HepG2 (cell line): ENCODE measurements around the gene ZNF20. TPM values are rescaled to one million over a fixed set of nuclear protein-coding genes. Genes with fewer than 3 reads are reported as not detected.

Experiments used
- ASH2L ChIP-seq: fragments of 300-600, 200-600 bp; sonication (generic); IDR thresholded peaks from 2 replicates; pipeline ENCODE4 v1.7.0; 2017; ENCODE audit warnings: low read depth, mild to moderate bottlenecking, moderate library complexity, mixed read lengths, low read length; ENCODE audit not compliant: insufficient read length
- CREM ChIP-seq, 2 experiments: sonication (generic) in 1 of 2; formaldehyde crosslinking in 1 of 2; IDR thresholded peaks; 2 replicates each; pipeline versions ENCODE4 v1.4.0 to v1.6.1; 2016 to 2020; ENCODE audit warnings: antibody characterized with exemption in 1 of 2, mild to moderate bottlenecking in 1 of 2, missing genetic modification reagents in 1 of 2
- HNRNPLL ChIP-seq: fragments of 200-400 bp; formaldehyde crosslinking; IDR thresholded peaks from 2 replicates; pipeline ENCODE4 v1.6.1; 2017; ENCODE audit warnings: mild to moderate bottlenecking, low read depth, low read length; ENCODE audit not compliant: poor library complexity, severe bottlenecking
- NR2F6 ChIP-seq, 2 experiments: IDR thresholded peaks; 2 replicates each; pipeline ENCODE4 v1.6.1; 2016; ENCODE audit warnings: antibody characterized with exemption in 1 of 2, mild to moderate bottlenecking in 1 of 2
- PHB2 ChIP-seq: fragments of 450-650 bp; IDR thresholded peaks from 2 replicates; pipeline ENCODE4 v1.6.1; 2018; ENCODE audit not compliant: partially characterized antibody
- PHF21A ChIP-seq: sonication (generic); formaldehyde crosslinking; IDR thresholded peaks from 2 replicates; pipeline ENCODE4 v1.5.0; 2020; ENCODE audit warnings: mild to moderate bottlenecking, missing genetic modification reagents
- SP4 ChIP-seq: sonication (generic); formaldehyde crosslinking; IDR thresholded peaks from 2 replicates; pipeline ENCODE4 v1.8.1; 2023; ENCODE audit warnings: mild to moderate bottlenecking, missing genetic modification reagents
- SPEN ChIP-seq: sonication (generic); formaldehyde crosslinking; IDR thresholded peaks from 2 replicates; pipeline ENCODE4 v1.5.1; 2020; ENCODE audit warnings: low read depth, mild to moderate bottlenecking, missing genetic modification reagents
- TOPORS ChIP-seq: sonication (generic); formaldehyde crosslinking; IDR thresholded peaks from 2 replicates; pipeline ENCODE4 v1.8.0; 2023; ENCODE audit warnings: mild to moderate bottlenecking, missing genetic modification reagents
- TSC22D2 ChIP-seq: sonication (generic); formaldehyde crosslinking; IDR thresholded peaks from 2 replicates; pipeline ENCODE4 v1.5.1; 2020; ENCODE audit warnings: missing genetic modification reagents, mild to moderate bottlenecking, borderline replicate concordance
- ZNF101 ChIP-seq: sonication (generic); formaldehyde crosslinking; IDR thresholded peaks from 2 replicates; pipeline ENCODE4 v1.4.0; 2020; ENCODE audit warnings: mild to moderate bottlenecking, low read depth, missing genetic modification reagents, borderline replicate concordance
- ZNF331 ChIP-seq: sonication (generic); formaldehyde crosslinking; IDR thresholded peaks from 2 replicates; pipeline ENCODE4 v1.4.0; 2020; ENCODE audit warnings: missing genetic modification reagents
- polyA plus RNA-seq, 8 experiments: library from polyadenylated mRNA; depleted of rRNA in 3 of 8; stranded (reverse) in 7 of 8; unstranded in 1 of 8; fragments of >200 nt; fragmentation: Illumina TruSeq in 4 of 8; extraction: Trizol in 4 of 8; gene quantifications; 2 replicates each; pipeline versions ENCODE4 v1.2.1 to v1.2.3, GENCODE V29; 2011 to 2016; ENCODE audit warnings: low read depth in 4 of 8, missing spikeins in 1 of 8, mixed read lengths in 1 of 8; ENCODE audit not compliant: insufficient read depth in 1 of 8
- total RNA-seq, 5 experiments: library from RNA; depleted of rRNA; stranded (reverse); fragments of >200 nt; fragmentation: Illumina TruSeq; extraction: Trizol; gene quantifications; 2 replicates each; pipeline ENCODE4 v1.2.3, GENCODE V29; 2016; ENCODE audit warnings: low read depth in 1 of 5
- TF ChIP-seq, protein P1 (sequence below), 2 experiments: fragments of 450-650 bp in 1 of 2; sonication (generic) in 1 of 2; formaldehyde crosslinking in 1 of 2; IDR thresholded peaks; 2 replicates each; pipeline versions ENCODE4 v1.6.1 to v1.8.0; 2016 to 2022; ENCODE audit warnings: antibody characterized with exemption in 1 of 2, mild to moderate bottlenecking in 1 of 2, missing genetic modification reagents in 1 of 2
- TF ChIP-seq, protein P2 (sequence below): IDR thresholded peaks from 2 replicates; pipeline ENCODE4 v1.6.1; 2016; ENCODE audit warnings: control low read depth
- TF ChIP-seq, protein P3 (sequence below): IDR thresholded peaks from 2 replicates; pipeline ENCODE4 v1.6.1; 2016; ENCODE audit warnings: missing genetic modification reagents, missing compliant biosample characterization

The ZNF20 gene
- total and polyA plus RNA-seq, 2 of the 13 experiments (the other 11 are each of a cell fraction or from before 2014, with no cell fraction given) = 1.6 to 8.0 TPM

DNA sequence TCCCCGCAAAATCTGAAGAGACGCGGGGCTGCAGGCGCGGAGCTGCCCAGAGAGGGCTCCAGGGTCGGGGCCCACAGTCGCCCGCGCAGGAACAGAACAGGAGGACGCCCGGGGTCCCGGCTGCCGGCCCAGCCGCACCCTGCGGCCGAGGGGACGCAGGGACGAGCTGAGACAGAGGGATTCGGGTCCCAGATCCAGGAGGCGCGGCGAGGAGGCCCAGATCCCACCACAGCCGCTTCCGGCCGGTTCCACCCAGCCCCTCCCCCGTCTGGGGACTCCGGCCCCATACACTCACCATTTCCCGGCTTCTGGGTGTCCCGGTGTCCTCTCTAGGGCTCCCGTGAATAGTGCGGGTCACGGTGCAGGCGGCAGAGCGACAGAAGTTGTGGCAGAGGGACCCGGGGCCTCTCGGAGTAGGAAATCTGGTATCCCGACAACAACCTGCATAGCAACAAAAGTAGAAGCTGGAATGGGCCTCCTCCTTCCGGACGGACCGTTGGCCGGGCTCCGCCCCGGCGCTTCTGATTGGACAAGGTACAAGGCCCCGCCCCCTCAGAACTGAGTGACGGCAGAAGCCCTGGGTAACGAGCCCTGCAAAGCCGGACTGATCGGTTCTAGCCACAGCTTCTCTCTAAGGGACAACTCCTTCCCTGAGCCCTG is at the start of gene ZNF20 (continued):
- TF ChIP-seq, protein P1, sequence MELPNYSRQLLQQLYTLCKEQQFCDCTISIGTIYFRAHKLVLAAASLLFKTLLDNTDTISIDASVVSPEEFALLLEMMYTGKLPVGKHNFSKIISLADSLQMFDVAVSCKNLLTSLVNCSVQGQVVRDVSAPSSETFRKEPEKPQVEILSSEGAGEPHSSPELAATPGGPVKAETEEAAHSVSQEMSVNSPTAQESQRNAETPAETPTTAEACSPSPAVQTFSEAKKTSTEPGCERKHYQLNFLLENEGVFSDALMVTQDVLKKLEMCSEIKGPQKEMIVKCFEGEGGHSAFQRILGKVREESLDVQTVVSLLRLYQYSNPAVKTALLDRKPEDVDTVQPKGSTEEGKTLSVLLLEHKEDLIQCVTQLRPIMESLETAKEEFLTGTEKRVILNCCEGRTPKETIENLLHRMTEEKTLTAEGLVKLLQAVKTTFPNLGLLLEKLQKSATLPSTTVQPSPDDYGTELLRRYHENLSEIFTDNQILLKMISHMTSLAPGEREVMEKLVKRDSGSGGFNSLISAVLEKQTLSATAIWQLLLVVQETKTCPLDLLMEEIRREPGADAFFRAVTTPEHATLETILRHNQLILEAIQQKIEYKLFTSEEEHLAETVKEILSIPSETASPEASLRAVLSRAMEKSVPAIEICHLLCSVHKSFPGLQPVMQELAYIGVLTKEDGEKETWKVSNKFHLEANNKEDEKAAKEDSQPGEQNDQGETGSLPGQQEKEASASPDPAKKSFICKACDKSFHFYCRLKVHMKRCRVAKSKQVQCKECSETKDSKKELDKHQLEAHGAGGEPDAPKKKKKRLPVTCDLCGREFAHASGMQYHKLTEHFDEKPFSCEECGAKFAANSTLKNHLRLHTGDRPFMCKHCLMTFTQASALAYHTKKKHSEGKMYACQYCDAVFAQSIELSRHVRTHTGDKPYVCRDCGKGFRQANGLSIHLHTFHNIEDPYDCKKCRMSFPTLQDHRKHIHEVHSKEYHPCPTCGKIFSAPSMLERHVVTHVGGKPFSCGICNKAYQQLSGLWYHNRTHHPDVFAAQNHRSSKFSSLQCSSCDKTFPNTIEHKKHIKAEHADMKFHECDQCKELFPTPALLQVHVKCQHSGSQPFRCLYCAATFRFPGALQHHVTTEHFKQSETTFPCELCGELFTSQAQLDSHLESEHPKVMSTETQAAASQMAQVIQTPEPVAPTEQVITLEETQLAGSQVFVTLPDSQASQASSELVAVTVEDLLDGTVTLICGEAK (IDR thresholded peaks at IDR 0.05) = no peak
- TF ChIP-seq, protein P1 (CRISPR knock-in tag; IDR thresholded peaks at IDR 0.05) = peak; percentile 44; the same call in 1 of the 2 replicates
- TF ChIP-seq PHF21A (CRISPR knock-in tag) (peak; percentile 40; the same call in 1 of the 2 replicates), ASH2L (peak; percentile 72), TOPORS (CRISPR knock-in tag) (no peak), CREM (IDR thresholded peaks at IDR 0.05) (no peak), CREM (CRISPR knock-in tag; IDR thresholded peaks at IDR 0.05) (no peak), ZNF101 (CRISPR knock-in tag) (no peak), ZNF331 (CRISPR knock-in tag) (peak; percentile 16), SPEN (CRISPR knock-in tag) (peak; percentile 52), HNRNPLL (peak; percentile 32), NR2F6 (IDR thresholded peaks at IDR 0.05) (no peak), NR2F6 (CRISPR knock-in tag; IDR thresholded peaks at IDR 0.05) (no peak), SP4 (CRISPR knock-in tag) (peak; percentile 94), PHB2 (no peak), TSC22D2 (no peak)
- TF ChIP-seq, protein P2, sequence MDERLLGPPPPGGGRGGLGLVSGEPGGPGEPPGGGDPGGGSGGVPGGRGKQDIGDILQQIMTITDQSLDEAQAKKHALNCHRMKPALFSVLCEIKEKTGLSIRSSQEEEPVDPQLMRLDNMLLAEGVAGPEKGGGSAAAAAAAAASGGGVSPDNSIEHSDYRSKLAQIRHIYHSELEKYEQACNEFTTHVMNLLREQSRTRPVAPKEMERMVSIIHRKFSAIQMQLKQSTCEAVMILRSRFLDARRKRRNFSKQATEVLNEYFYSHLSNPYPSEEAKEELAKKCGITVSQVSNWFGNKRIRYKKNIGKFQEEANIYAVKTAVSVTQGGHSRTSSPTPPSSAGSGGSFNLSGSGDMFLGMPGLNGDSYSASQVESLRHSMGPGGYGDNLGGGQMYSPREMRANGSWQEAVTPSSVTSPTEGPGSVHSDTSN (CRISPR knock-in tag) = peak; percentile 70
- TF ChIP-seq, protein P3, sequence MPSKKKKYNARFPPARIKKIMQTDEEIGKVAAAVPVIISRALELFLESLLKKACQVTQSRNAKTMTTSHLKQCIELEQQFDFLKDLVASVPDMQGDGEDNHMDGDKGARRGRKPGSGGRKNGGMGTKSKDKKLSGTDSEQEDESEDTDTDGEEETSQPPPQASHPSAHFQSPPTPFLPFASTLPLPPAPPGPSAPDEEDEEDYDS (CRISPR knock-in tag) = peak; percentile 52
